Measurements from ENCODE around the gene UACA.

- no peak for TF ChIP-seq ZFP3 (CRISPR knock-in tag; IDR thresholded peaks at IDR 0.05)
- TF ChIP-seq PATZ1 (CRISPR knock-in tag; IDR thresholded peaks at IDR 0.05; ENCODE audit: borderline replicate concordance): no peak
- TF ChIP-seq TSHZ2 (CRISPR knock-in tag; IDR thresholded peaks at IDR 0.05): no peak
Measured at GRCh38 chr15:70766597-70766996, 3.2 kb upstream of the UACA start.

Measured in SK-N-SH treated with all-trans-retinoic acid at 6 μM for 48 hours (cell line).